Osteocyte (in vitro differentiated cells): Measurements from ENCODE around the gene KAT2A. TPM values are rescaled to one million over a fixed set of nuclear protein-coding genes. Genes with fewer than 3 reads are reported as not detected.

Experiments
- DNase-seq: peaks from one replicate; pipeline ENCODE4 v3.0.0; 2021; ENCODE audit warnings: mixed read lengths; ENCODE audit not compliant: unreplicated experiment; ENCODE audit errors: extremely low spot score
- H3K27ac Mint-ChIP-seq: one replicate; pipeline ENCODE4 v1.8.0; 2021; ENCODE audit warnings: mild to moderate bottlenecking, mixed read lengths; ENCODE audit not compliant: unreplicated experiment
- H3K27me3 Mint-ChIP-seq: one replicate; pipeline ENCODE4 v1.8.0; 2021; ENCODE audit warnings: mixed read lengths; ENCODE audit not compliant: unreplicated experiment
- H3K36me3 Mint-ChIP-seq: one replicate; pipeline ENCODE4 v1.8.0; 2021; ENCODE audit warnings: mixed read lengths; ENCODE audit not compliant: unreplicated experiment
- H3K4me1 Mint-ChIP-seq: one replicate; pipeline ENCODE4 v1.8.0; 2021; ENCODE audit warnings: mixed read lengths; ENCODE audit not compliant: unreplicated experiment
- H3K4me3 Mint-ChIP-seq: one replicate; pipeline ENCODE4 v1.8.0; 2021; ENCODE audit warnings: mild to moderate bottlenecking, moderate library complexity, mixed read lengths; ENCODE audit not compliant: unreplicated experiment
- H3K9me3 Mint-ChIP-seq: one replicate; pipeline ENCODE4 v1.8.0; 2021; ENCODE audit warnings: mixed read lengths; ENCODE audit not compliant: unreplicated experiment
- CTCF ChIP-seq: fragments of 200-600 bp; sonication (generic); IDR thresholded peaks from 2 replicates; pipeline ENCODE4 v1.5.0; 2021; ENCODE audit warnings: antibody characterized with exemption, mild to moderate bottlenecking, moderate library complexity
- total RNA-seq: library from RNA; stranded (reverse); gene quantifications from 2 replicates; pipeline ENCODE4 v1.2.1, GENCODE V29; 2021

The KAT2A gene
- total RNA-seq, 1 donor from 2014 or later = 40.4 TPM

- Mint-ChIP-seq H3K4me1 (peaks cover 25% of the 10 kb centered on the region), H3K27me3 (no peaks in the 10 kb centered on the region), H3K36me3 (peaks cover 12% of the 10 kb centered on the region), H3K4me3 (no peak overlapping the region), H3K9me3 (no peaks in the 10 kb centered on the region), H3K27ac (no peak overlapping the region)
- no peak for DNase-seq
- no peak for TF ChIP-seq CTCF
Measured at GRCh38 chr17:42138749-42139492, 17.8 kb upstream of the KAT2A start.

GRCh38 chr17:42136654-42137051, 15.5 kb upstream of the KAT2A start:
- peaks cover 30% of the 10 kb centered on the region for H3K4me1 Mint-ChIP-seq
- H3K27me3 Mint-ChIP-seq = no peaks in the 10 kb centered on the region
- no peak for TF ChIP-seq CTCF
- H3K9me3 Mint-ChIP-seq = no peaks in the 10 kb centered on the region
- no peak overlapping the region for H3K27ac Mint-ChIP-seq
- H3K36me3 Mint-ChIP-seq = peaks cover 12% of the 10 kb centered on the region
- H3K4me3 Mint-ChIP-seq = no peak overlapping the region
- no peak for DNase-seq

- Mint-ChIP-seq H3K27ac (peak overlapping the region; percentile 82), H3K36me3 (peaks cover 8% of the 10 kb centered on the region), H3K4me1 (peaks cover 30% of the 10 kb centered on the region), H3K4me3 (no peak overlapping the region), H3K27me3 (no peaks in the 10 kb centered on the region), H3K9me3 (no peaks in the 10 kb centered on the region)
- DNase-seq = no peak
- no peak for TF ChIP-seq CTCF
Measured at GRCh38 chr17:42135664-42136653, 14.8 kb upstream of the KAT2A start.

GRCh38 chr17:42135151-42135550, 14.0 kb upstream of the KAT2A start:
- Mint-ChIP-seq H3K27me3 (no peaks in the 10 kb centered on the region), H3K4me3 (no peak overlapping the region), H3K9me3 (no peaks in the 10 kb centered on the region), H3K27ac (no peak overlapping the region), H3K4me1 (peaks cover 30% of the 10 kb centered on the region), H3K36me3 (peaks cover 13% of the 10 kb centered on the region)
- DNase-seq = no peak
- no peak for TF ChIP-seq CTCF
